Stimulated activated CD8-positive, alpha-beta memory T cell treated with anti-CD3 and anti-CD28 coated beads, Interleukin-4, amount 100 ng/mL, for 24 hours (primary cell): ENCODE data around the gene CRABP2.

Source experiments
- DNase-seq: peaks from one replicate; pipeline ENCODE4 v3.0.0-alpha.2; 2020; ENCODE audit warnings: low read depth

Gene CRABP2

DNA sequence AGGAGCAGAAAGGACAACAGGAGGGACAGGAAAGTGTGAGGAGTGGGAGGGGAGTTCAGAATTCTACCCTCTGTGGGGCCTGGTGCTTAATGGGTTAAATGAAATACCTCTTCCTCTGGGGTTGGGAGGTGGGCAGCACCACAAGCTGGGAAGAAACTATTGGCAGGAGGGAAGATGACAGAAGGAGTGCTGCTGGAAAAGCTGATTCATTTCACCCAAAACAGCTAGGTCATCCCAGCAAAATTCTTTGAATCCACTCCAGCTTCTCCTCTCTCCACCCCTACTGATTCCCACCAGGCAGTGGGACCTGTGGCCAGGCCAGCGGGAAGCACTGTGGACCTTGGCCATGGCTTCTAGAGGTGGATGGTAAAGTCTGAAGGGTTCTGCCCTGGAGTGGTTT is 50.7 kb downstream of the CRABP2 start:
- no peak for DNase-seq

DNA sequence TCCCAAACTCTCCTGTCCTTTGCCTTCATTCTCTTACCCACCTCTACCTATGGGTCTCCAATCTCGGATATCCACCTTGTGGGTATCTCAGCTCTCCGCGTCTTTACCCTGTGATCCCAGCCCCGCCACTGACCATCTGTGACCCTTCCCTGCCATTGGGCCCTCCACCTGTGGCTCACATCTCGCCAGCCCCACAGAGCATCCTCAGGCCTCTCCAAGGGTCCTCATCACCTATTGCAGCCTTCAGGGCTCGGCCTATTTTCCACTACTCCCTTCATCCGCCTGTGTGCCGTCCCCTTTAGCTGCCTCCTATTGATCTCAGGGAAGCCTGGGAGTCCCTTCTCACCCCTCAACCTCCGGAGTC is 52.4 kb downstream of the CRABP2 start:
- DNase-seq = no peak

DNA sequence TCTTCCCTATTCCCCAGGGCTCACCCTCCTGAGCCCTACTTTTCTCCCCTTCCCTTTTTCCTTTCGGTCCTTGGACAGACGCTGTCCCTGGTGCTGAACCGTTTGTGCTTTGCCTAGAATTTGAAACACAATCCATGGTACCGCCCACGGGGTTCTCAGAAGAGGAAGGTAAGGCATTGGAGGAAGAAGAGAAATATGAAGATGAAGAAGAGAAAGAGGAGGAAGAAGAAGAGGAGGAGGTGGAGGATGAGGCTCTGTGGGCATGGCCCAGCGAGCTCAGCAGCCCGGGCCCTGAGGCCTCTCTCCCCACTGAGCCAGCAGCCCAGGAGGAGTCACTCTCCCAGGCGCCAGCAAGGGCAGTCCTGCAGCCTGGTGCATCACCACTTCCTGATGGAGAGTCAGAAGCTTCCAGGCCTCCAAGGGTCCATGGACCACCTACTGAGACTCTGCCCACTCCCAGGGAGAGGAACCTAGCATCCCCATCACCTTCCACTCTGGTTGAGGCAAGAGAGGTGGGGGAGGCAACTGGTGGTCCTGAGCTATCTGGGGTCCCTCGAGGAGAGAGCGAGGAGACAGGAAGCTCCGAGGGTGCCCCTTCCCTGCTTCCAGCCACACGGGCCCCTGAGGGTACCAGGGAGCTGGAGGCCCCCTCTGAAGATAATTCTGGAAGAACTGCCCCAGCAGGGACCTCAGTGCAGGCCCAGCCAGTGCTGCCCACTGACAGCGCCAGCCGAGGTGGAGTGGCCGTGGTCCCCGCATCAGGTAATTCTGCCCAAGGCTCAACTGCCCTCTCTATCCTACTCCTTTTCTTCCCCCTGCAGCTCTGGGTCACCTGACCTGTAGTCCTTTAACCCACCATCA is 53.0 kb downstream of the CRABP2 start:
- no peak for DNase-seq
